ENCODE data around the gene CCDC158. TPM values are rescaled to one million over a fixed set of nuclear protein-coding genes. Genes with fewer than 3 reads are reported as not detected.

CCDC158 gene
- total and polyA plus RNA-seq, 2 of the 8 experiments (the other 6 are each of a cell fraction or from before 2014, with no cell fraction given): not detected

- TF ChIP-seq RBBP5 (IDR thresholded peaks at IDR 0.05; ENCODE audit: borderline replicate concordance, low read depth, low read length): no peak
- no peak for TF ChIP-seq BCL11A (IDR thresholded peaks at IDR 0.05; ENCODE audit: low read depth in 2 of 2, low read length in 2 of 2)
Measured at GRCh38 chr4:76445911-76446310, 25.0 kb upstream of the CCDC158 start (continued).

All from H1 (cell line).